ENCODE data around the gene ATF6.
A peak's percentile ranks its signal among the peaks of the same experiment; 100 is the strongest.

The ATF6 gene

GRCh38 chr1:161726473-161727255 is 39.5 kb upstream of the ATF6 start:
- Histone ChIP-seq H3K36me3 (no peaks in the 10 kb centered on the region; the same call in 1 of the 2 replicates), H3K27me3 (ENCODE audit: insufficient read depth, low read depth, severe bottlenecking) (peaks cover 99% of the 10 kb centered on the region), H3K9me3 (ENCODE audit: severe bottlenecking) (peaks cover 2% of the 10 kb centered on the region), H3K27ac (no peak overlapping the region), H3K4me3 (ENCODE audit: low read depth, low read length) (peak overlapping the region; percentile 54)
- peak; percentile 90 for DNase-seq
- TF ChIP-seq, protein P1, sequence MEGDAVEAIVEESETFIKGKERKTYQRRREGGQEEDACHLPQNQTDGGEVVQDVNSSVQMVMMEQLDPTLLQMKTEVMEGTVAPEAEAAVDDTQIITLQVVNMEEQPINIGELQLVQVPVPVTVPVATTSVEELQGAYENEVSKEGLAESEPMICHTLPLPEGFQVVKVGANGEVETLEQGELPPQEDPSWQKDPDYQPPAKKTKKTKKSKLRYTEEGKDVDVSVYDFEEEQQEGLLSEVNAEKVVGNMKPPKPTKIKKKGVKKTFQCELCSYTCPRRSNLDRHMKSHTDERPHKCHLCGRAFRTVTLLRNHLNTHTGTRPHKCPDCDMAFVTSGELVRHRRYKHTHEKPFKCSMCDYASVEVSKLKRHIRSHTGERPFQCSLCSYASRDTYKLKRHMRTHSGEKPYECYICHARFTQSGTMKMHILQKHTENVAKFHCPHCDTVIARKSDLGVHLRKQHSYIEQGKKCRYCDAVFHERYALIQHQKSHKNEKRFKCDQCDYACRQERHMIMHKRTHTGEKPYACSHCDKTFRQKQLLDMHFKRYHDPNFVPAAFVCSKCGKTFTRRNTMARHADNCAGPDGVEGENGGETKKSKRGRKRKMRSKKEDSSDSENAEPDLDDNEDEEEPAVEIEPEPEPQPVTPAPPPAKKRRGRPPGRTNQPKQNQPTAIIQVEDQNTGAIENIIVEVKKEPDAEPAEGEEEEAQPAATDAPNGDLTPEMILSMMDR (IDR thresholded peaks at IDR 0.05; ENCODE audit: low read depth, low read length) = peak; percentile 22

DNA sequence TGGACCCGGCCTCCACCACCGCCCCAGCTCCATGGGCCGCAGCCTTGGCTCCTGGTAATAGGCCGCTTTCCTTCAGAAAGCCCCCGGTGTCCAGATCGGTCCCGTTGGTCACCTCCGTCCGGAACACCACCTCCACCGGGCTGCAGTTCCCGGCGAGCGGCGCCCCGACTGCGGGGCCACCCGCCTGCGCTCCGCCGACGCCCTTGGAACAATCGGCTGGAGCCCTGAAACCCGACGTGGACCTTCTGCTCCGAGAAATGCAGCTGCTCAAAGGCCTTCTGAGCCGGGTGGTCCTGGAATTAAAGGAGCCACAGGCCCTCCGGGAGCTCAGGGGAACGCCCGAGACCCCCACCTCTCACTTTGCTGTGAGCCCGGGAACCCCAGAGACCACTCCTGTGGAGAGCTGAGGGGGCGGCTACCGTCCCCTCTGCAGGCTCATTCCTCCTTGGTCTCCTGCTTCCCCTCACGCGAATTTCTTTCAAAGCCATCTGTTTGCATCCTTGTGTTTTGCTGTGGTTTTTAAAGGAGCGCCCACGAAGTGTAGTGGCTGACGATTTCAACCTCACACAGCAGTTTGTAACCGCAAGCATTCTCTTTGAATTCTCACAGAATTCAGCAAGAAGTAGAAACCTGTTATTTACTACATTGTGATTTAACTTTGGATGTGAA is 38.7 kb upstream of the ATF6 start:
- no peaks in the 10 kb centered on the region for H3K9me3 ChIP-seq (ENCODE audit: severe bottlenecking)
- no peaks in the 10 kb centered on the region; the same call in 1 of the 2 replicates for H3K36me3 ChIP-seq
- TF ChIP-seq, protein P1 (IDR thresholded peaks at IDR 0.05; ENCODE audit: low read depth, low read length) = no peak
- DNase-seq = no peak
- no peak overlapping the region for H3K27ac ChIP-seq
- peaks cover 99% of the 10 kb centered on the region for H3K27me3 ChIP-seq (ENCODE audit: insufficient read depth, low read depth, severe bottlenecking)
- H3K4me3 ChIP-seq (ENCODE audit: low read depth, low read length) = peak overlapping the region; percentile 54

- DNase-seq = no peak
- Histone ChIP-seq H3K27me3 (ENCODE audit: insufficient read depth, low read depth, severe bottlenecking) (peaks cover 99% of the 10 kb centered on the region), H3K27ac (no peak overlapping the region)
Observed at GRCh38 chr1:161728376-161729226, 37.5 kb upstream of the ATF6 start.

DNA sequence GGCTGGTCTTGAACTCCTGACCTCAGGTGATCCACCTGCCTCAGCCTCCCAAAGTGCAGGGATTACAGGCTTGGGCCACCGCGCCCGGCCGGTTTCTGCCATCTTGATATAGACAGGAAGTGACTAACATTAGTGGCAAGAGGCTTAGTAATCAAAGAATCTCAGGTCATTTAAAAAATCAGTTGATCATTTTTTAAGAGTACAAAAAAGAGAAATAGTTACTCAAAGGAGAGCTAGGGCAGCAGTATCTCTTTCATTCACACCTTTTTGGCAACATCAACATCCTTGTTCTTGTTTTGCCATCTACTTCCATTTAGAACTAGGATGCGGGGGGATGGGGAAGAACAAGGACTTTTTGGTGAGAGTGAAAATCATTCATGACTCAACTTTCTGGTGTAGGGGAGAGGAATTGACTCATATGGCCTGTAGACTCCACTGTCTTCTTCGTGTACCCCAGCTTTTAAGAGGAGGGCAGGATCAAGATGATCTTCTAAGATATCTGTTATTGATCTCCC is 36.0 kb upstream of the ATF6 start:
- Histone ChIP-seq H3K4me3 (ENCODE audit: low read depth, low read length) (no peak overlapping the region), H3K27ac (no peak overlapping the region)

More at GRCh38 chr1:161728376-161729226, 37.5 kb upstream of the ATF6 start:
- Histone ChIP-seq H3K36me3 (no peaks in the 10 kb centered on the region; the same call in 1 of the 2 replicates), H3K4me3 (ENCODE audit: low read depth, low read length) (no peak overlapping the region), H3K9me3 (ENCODE audit: severe bottlenecking) (no peaks in the 10 kb centered on the region)
- TF ChIP-seq, protein P1 (IDR thresholded peaks at IDR 0.05; ENCODE audit: low read depth, low read length) = no peak

DNA sequence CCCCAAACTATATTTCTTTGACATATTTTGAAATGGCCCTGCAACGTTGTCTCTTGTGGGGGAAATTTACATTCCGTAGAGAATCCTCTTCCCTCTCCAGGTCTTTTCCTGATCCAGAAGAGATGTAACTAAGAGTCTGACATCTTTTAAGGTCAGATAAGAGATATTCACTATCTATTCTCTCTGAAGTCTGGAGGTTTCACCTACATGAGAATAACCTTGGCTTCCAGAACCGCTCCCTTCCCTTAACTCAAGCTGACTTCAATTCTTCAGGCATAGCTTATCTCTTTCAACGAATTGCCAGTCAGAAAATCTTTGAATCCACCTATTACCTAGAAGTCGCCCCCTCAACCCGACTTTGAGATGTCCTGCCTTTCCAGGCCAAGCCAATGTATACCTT is 34.9 kb upstream of the ATF6 start:
- Histone ChIP-seq H3K27ac (no peak overlapping the region), H3K27me3 (ENCODE audit: insufficient read depth, low read depth, severe bottlenecking) (peaks cover 99% of the 10 kb centered on the region), H3K4me3 (ENCODE audit: low read depth, low read length) (no peak overlapping the region), H3K9me3 (ENCODE audit: severe bottlenecking) (no peaks in the 10 kb centered on the region), H3K36me3 (no peaks in the 10 kb centered on the region; the same call in 1 of the 2 replicates)
- TF ChIP-seq, protein P1 (IDR thresholded peaks at IDR 0.05; ENCODE audit: low read depth, low read length) = no peak
- DNase-seq = no peak

More for the DNA sequence above, 36.0 kb upstream of the ATF6 start:
- H3K27me3 ChIP-seq (ENCODE audit: insufficient read depth, low read depth, severe bottlenecking) = peaks cover 99% of the 10 kb centered on the region
- H3K9me3 ChIP-seq (ENCODE audit: severe bottlenecking) = no peaks in the 10 kb centered on the region
- no peaks in the 10 kb centered on the region; the same call in 1 of the 2 replicates for H3K36me3 ChIP-seq
- TF ChIP-seq, protein P1 (IDR thresholded peaks at IDR 0.05; ENCODE audit: low read depth, low read length) = no peak
- DNase-seq = no peak
